OCI-M1 (cell line): ENCODE data around the gene ZACN.
"Not testable (repeated sequence)": the region's sequence is repeated elsewhere in the genome, so short reads cannot be mapped to it uniquely, and the experiment has no call there.

ENCODE experiments used
- DNase-seq: peaks from one replicate; lab custom pipeline; 2025; lab: John Stamatoyannopoulos, UW

ZACN gene

DNA sequence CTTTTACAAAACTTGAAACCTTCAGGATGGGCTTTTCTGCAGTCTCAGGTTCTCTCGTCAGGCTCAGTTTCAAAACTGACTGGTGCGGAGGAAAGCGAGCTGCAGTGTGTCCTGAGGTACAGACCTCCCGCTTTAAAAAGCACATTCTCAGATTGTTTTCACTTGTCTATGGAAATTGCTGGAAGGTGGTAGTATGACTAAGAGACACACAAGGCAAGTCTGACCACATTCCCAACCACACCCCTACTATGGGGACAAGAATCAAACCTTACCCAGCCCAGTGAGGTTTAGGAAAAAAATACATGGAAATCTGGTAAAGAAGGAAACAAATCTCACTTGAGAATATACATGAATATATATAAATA, 24.9 kb upstream of the ZACN start:
- no peak for DNase-seq

DNA sequence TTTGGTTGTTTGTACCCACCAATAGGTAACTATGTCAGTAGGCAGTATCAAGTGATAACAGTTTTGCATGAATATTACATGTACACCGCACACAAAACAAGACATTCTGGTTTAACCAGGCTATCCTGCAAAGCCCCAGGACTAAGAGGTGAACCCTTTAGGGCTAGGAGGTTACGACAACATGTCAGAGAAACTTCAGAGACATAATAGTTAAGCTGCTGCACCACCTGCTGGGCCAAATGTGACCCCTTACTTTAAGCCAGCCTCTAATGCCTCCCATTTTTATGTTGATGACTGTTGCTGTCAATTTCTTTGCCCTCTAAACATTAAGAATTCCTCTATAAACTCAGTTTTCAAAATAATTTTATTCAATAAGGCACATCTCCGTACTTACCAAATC, 22.1 kb upstream of the ZACN start:
- DNase-seq: no peak

DNA sequence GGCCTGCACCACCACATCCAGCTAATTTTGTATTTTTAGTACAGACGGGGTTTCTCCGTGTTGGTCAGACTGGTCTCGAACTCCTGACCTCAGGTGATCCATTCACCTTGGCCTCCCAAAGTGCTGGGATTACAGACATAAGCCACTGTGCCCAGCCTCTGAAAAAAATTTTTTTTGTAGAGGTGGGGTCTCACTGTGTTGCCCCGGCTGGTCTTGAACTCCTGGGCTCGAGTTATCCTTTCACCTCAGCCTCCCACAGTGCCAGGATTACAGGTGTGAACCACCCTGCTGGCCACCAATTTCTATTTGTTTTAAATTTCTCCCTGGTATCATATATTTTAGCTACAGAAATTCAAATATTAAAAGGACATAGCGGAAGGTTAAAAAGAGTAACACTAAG, 20.7 kb upstream of the ZACN start:
- not testable (repeated sequence) for DNase-seq

DNA sequence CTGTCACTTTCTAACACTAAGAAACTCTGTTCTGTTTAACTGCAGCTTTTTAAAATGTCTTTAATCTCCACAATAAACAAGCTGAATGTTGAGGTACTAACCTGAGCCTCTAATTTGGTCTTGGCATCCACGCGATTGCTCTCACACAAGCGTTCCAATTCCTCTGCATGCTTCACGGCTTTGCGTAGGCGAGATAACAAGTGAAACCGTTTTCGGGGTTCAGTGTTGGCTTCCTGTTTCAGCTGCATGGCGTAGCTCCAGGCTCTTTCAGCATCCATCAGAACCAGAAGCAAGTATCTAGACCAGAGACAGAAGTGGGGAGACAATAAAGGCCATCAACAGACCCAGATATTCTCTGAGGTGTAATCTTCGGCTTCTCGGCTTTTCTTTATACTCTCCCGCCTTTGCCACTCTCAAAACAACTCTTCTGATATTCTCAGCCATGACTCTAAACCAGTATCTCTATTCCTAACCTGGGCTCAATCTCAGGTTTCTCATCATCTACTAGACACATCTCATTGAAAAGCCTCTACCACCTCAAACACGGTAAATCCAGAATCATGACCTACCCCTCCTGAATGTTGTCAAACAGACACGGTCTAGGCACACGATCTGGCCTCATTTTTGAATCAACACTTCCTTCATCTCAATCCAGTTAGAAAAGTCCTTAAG, 15.0 kb upstream of the ZACN start:
- DNase-seq: no peak

DNA sequence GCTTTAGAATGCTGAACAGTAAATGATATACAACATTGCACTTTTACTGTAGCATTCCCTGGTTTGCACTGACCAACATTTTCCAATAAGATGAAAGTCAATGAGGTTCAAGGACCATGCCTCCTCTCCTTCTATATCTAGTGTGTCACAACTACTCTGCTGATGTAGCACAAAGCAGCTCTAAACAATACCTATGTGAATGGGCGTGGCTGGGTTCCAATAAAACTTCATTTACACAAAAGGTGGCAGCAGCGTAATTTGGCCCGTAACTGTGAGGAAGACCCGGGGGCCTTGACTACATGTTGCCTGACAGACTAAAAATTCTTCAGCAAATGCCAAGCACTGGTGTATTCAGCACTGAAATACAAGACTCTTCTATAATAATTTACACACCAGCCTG, 13.2 kb upstream of the ZACN start:
- DNase-seq: no peak

DNA sequence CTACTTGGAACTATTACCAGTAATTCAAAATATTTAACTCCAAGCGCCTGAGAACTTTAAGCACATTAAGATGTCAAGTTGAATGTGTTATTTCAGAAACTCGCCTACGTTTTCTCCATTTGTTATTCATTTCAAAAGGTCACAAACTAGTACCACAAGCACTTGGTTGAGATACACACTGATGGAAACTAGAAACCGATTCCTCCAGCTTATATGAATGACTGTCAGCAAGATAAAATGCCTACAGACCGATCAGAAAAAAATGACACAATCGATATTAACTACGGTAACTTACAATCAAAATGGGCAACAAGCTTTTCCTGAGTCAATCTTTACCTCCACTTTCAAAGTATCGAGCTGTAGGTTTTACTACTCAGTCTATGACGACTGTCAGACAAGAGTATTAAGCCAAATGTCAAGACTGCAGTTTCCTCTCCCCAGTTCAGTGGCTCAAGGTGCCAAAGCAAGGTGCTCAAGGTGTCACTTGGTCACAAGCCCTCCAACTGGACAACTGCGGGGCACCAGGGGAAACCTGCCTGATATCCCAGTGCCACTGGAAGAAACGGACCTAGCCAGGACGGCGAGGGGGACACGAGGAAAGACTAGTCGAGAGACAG, 7.3 kb upstream of the ZACN start:
- DNase-seq: peak; percentile 45

DNA sequence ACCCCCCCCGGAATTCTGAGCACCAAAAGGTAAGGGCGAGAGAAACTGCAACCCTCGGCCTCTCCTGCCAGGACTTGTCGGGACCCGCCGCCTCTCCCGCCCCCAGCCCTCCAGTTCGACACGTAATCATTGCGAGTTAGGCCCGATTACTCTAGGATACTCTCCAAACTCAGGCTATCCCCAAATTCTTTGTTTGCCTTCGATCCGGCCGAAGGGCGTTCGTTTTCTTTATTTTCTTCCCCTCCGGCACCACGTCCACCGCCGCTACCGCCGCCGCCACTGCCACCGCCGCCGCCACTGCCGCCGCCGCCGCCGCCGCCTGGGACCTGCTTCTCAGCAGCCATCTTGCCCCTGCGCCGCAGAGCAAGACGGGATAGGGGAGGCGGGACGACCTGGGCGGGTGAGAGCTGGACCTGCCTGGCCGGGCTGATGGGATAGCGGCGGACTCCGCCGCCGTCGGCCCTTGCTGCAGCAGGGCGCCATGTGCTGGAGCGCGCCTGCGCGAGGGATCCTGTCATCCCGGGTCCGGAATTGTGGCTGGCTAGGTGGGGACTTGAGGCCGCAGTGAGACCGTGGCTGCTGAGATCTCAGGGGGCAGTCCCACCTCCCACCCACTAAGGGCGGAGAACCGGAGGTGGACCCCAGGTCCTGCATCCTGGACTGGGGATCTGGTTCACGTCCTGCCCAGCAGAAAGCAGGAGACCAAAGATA, 6.7 kb upstream of the ZACN start, which contains the start of gene SRP68:
Gene SRP68 (minus strand): TSS at position 370 of the 711 bp plus-strand sequence. CDS start 26 bp downstream, at position 344.
- peak; percentile 93 for DNase-seq

DNA sequence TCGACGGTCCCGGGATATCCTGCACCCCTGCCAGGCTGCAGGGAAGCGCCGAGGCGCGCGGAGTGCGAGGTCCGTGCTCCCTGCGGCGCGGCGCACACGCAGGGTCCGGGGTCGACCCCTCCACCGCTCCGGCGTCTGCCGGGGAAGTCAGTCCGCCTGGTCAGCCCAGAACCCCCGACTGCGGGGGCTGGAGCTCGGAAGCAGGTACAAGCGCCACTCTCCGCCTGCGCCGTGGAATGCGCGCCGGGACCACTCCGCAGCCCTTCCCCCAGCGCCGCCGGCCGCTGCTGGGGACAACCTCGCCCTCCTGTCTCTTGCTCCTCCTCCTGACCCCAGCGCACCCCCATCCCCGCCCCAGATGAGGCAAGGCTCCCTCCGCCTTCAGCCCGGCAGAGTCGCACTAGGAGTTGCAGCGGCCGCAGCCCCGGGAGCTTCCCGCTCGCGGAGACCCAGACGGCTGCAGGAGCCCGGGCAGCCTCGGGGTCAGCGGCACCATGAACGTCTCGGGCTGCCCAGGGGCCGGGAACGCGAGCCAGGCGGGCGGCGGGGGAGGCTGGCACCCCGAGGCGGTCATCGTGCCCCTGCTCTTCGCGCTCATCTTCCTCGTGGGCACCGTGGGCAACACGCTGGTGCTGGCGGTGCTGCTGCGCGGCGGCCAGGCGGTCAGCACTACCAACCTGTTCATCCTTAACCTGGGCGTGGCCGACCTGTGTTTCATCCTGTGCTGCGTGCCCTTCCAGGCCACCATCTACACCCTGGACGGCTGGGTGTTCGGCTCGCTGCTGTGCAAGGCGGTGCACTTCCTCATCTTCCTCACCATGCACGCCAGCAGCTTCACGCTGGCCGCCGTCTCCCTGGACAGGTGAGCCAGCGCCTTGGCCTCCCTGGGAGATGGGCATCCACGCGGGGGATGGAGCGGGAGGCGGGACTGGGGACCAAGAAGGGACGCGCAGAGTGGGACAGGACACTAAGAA, 4.3 kb upstream of the ZACN start, which contains the start of gene GALR2:
Gene GALR2 (plus strand): TSS at position 392 of the 974 bp plus-strand sequence. CDS start 103 bp downstream, at position 495.
- DNase-seq: no peak

DNA sequence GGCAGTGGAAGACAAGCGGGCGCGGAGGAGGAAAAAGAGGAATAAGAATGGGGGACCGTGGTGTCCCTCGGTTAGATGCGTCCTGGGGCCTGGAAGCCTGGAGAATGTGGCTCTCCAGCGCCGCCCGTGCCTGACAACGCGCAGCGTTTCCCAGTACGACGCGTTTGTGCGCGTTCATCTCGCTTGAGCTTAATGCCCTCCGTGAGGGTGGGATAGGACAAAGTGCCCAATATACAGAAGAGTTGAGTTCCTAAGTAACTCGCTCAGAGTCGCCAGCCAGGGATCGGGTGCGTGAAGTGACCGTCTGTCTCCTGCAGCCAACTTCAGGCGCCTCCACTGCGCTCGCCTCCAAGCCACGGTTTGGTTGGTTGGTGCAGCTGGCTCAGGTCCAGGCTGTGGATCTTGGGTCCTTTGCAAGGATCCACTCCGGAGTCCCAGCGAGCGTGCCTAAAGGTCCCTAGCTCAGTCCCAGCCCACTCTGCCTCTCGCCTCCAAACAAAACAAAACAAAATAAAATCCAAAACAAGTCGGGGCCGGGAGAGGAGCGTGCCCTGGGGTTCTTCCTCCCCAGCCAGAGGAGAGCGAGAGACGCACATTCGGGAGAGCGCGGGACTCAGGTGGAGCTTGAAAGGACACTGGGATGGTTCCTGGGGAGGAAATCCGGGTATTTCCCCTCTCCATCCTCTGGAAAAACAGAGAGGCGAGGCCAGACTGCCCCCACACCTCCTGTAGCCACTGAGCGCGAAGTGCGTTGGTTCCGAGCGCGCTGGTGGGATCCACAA, 3.4 kb upstream of the ZACN start:
- DNase-seq: peak; percentile 16

DNA sequence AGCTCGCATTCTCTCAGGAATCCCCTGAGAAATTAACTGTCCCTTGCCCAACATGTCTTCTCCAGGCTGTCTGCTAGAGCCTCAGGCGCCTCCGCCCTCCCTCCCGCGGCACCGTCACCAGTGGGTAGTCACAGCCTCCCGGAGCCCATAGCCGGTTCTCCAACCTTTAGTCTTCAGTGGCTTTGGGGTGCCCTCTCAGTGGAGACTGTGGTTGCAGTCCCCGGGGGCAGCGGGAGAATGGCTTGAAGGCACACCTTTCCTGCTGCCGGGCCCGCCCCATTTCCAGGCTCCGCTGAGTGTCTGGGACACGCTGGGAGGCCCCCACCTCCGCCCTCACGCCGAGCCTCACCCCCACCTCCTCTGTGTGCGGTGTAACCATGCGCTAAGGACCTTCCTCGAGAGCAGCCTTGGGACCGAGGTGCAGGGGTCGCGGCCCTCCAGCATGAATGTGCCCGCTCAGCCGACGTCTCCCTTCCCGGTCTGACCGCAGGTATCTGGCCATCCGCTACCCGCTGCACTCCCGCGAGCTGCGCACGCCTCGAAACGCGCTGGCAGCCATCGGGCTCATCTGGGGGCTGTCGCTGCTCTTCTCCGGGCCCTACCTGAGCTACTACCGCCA, 2.7 kb upstream of the ZACN start:
- no peak for DNase-seq

DNA sequence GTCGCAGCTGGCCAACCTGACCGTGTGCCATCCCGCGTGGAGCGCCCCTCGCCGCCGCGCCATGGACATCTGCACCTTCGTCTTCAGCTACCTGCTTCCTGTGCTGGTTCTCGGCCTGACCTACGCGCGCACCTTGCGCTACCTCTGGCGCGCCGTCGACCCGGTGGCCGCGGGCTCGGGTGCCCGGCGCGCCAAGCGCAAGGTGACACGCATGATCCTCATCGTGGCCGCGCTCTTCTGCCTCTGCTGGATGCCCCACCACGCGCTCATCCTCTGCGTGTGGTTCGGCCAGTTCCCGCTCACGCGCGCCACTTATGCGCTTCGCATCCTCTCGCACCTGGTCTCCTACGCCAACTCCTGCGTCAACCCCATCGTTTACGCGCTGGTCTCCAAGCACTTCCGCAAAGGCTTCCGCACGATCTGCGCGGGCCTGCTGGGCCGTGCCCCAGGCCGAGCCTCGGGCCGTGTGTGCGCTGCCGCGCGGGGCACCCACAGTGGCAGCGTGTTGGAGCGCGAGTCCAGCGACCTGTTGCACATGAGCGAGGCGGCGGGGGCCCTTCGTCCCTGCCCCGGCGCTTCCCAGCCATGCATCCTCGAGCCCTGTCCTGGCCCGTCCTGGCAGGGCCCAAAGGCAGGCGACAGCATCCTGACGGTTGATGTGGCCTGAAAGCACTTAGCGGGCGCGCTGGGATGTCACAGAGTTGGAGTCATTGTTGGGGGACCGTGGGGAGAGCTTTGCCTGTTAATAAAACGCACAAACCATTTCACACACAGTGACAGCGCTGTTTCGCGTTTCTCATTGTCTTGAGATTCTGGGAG, 2.0 kb upstream of the ZACN start:
- no peak for DNase-seq

DNA sequence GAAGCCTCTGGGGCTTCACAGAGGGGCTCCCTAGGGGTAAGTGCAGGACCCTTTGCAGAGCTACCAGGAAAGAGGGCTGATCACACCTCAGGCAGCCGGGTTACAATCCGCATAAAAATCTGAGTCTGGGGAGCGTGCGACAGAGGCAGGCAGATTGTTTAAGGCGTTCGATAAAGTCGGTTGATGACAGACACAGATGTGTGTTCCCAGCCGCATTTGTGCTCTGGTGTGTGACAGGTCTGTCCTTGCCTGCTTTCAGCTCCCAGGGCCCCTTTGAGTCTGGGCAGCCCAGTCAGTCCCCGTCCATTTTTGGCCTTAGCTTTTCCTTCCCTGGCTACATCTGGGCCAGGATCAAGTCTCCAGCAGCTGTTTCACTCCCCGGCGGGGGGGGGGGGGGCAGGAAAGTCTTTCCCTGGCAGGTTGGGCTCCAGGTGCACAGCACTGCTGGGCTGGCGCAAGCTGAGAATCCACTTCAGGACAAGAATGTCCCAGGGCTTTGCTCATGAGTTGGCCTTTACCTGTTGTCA, 1.3 kb upstream of the ZACN start:
- no peak for DNase-seq

DNA sequence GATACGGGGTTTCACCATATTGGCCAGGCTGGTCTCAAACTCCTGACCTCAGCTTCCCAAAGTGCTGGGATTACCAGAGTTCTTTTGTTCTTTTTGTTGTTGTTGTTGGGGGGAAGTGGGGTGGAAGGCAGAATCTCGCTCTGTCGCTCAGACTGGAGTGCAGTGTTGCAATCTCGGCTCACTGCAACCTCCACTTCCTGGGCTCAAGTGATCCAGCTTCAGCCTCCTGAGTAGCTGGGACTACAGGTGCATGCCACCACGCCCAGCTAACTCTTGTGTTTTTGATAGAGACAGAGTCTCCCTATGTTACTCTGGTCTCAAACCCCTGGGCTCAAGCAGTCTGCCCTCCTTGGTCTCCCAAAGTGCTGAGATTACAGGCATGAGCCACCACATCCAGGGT, 612 bp upstream of the ZACN start:
- peak; percentile 2 for DNase-seq

DNA sequence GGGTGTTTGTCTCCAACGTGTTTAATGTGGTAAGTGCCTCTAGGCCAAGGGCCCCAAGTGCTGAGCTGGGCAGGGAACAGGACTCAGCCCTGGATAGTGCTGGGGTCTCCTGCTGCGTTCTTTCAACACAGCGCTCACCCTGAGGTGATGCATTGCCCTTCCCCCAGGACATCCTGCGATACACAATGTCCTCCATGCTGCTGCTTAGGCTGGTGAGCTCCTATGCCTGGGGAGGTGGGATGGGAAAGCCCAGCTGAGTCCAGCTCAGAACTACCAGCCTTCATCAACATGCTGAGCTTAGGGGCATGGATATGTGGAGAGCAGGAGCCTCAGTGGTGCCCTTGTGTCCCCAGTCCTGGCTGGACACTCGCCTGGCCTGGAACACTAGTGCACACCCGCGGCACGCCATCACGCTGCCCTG, 563 bp downstream of the ZACN start:
- DNase-seq: no peak

DNA sequence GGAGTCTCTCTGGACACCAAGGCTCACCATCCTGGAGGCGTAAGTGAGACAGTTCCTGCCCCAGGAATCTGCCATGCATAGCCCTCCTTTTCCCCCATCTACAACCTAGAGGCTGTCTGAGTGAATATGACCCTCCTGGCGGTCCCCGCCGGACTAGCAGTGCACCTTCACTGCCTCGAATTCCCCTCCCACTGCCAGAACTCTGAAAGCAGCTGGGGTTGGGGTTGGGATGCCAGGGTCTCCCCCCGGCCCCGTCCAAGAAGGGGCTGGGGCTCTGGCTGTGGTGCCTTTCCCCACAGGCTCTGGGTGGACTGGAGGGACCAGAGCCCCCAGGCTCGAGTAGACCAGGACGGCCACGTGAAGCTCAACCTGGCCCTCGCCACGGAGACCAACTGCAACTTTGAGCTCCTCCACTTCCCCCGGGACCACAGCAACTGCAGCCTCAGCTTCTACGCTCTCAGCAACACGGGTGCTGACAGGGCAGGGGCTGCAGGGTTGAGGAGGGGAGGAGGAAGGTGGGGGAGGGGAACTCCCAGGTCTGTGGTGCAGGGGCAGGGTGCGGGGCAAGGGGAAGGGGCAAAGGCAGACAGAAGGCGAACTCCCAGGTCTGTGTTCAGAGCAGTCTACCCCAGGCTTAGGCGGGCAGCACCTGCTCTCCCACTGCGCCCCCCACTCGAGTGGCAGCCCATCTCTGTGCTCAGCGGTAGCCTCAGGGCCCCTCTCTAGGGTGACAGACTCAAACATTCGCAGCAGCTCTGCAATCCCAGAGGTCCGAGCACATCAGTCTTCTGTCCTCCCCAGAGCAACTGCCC, 1.2 kb downstream of the ZACN start:
- DNase-seq: no peak

DNA sequence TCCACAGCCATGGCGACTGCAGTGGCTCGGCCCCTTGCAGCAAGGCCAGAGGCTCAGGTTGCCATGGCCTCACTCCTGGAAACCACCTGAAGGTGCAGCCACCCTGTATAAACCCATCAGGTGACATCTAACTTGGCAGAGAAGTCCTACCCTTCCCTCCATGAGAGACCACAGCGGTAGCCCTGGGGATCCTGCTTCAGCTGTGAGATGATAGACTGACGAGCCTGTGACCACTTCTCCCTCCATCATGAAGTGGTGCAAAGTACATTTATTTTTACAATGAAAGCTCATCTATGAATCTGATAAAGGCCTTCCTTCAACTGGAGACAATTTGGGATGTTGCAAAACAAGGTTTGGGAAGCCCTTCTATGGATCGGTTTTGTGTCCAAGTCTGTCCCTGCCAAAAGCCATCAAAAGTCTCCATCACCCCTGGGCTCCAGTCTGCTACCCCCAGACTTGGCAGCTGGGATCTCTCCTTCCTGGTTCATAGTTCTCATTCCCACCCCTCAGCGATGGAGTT, 1.8 kb downstream of the ZACN start:
- DNase-seq: peak; percentile 12

DNA sequence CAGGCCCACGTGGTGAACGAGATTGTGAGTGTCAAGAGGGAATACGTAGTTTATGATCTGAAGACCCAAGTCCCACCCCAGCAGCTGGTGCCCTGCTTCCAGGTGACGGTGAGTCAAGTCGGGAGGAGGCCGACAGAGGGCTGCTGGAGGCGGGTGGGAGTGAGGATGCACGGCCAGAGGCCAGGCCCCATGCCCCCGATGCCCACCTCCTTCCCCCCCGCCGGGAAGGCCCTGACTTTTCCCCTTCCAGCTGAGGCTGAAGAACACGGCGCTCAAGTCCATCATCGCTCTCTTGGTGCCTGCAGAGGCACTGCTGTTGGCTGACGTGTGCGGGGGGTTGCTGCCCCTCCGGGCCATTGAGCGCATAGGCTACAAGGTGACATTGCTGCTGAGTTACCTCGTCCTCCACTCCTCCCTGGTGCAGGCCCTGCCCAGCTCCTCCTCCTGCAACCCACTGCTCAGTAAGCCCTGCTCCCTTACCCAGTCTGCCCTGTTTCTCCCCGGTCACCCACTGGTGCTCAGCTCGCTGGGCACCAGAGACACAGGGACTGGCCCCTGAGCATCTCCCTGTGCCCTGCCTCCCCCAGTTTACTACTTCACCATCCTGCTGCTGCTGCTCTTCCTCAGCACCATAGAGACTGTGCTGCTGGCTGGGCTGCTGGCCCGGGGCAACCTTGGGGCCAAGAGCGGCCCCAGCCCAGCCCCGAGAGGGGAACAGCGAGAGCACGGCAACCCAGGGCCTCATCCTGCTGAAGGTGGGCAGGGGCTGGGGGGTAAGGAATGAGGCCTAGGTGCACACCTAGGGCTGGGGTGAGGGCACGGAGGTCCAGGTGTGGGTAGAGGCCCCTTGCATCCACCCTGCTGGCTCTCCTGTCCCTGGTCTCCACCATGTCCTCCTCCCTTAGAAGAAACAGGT, 2.6 kb downstream of the ZACN start:
- DNase-seq: no peak
